Endothelial cell of umbilical vein (primary cell): ENCODE results near the gene SSTR3. TPM values are rescaled to one million over a fixed set of nuclear protein-coding genes. Genes with fewer than 3 reads are reported as not detected.
A peak's percentile ranks its signal among the peaks of the same experiment; 100 is the strongest.

Experiments
- BruUV-seq: library from RNA; stranded (reverse); fragments of 400-500 nt; replicated peaks from 2 replicates; lab custom pipeline; 2021; lab: Mats Ljungman, UMichigan
- CTCF ChIA-PET: fragments of 300-600, 350-600 bp; sonication (Branson Sonifier 250); formaldehyde crosslinking; loops from one replicate; lab custom pipeline; 2021; ENCODE audit warnings: antibody characterized with exemption, inconsistent platforms; lab: Charles Lee
- POLR2A ChIA-PET: fragments of 300-600, 350-600 bp; sonication (Branson Sonifier 250); formaldehyde crosslinking; loops from one replicate; lab custom pipeline; 2021; ENCODE audit warnings: antibody characterized with exemption, inconsistent platforms; lab: Charles Lee
- DNase-seq: peaks from one replicate; pipeline ENCODE4 v3.0.0-alpha.2; 2011; ENCODE audit warnings: low read depth, low spot score
- FAIRE-seq: peaks from 2 replicates; lab custom pipeline; 2011; peaks lifted over from hg19 to GRCh38; lab: Jason Lieb, UNC
- H2AFZ ChIP-seq: 2 replicates; pipeline ENCODE4 v1.6.0; 2012; ENCODE audit warnings: low read depth, low read length, control low read depth, inconsistent platforms
- H3K27ac ChIP-seq: 2 replicates; pipeline ENCODE4 v1.5.1; 2011; ENCODE audit warnings: low read depth, mild to moderate bottlenecking, control low read depth, low read length, moderate library complexity; ENCODE audit not compliant: insufficient read depth
- H3K27me3 ChIP-seq, 2 experiments: 2 replicates each; pipeline versions ENCODE4 v1.6.0 to v1.6.1; 2011; ENCODE audit warnings: low read length in 2 of 2, mixed read lengths in 1 of 2; ENCODE audit not compliant: control insufficient read depth in 2 of 2, insufficient read depth in 2 of 2
- H3K36me3 ChIP-seq, 2 experiments: 2 replicates in 1 of 2; 3 replicates in 1 of 2; pipeline ENCODE4 v1.5.1; 2011; ENCODE audit warnings: low read length in 2 of 2, mild to moderate bottlenecking in 1 of 2, moderate library complexity in 1 of 2; ENCODE audit not compliant: control insufficient read depth in 2 of 2, insufficient read depth in 2 of 2; ENCODE audit errors: extremely low read depth in 1 of 2
- H3K4me1 ChIP-seq: 3 replicates; pipeline ENCODE4 v1.5.1; 2011; ENCODE audit warnings: mild to moderate bottlenecking, low read length; ENCODE audit not compliant: control insufficient read depth, insufficient read depth; ENCODE audit errors: extremely low read depth
- H3K4me2 ChIP-seq: 2 replicates; pipeline ENCODE4 v1.6.1; 2011; ENCODE audit warnings: low read length, control low read depth, mixed read lengths; ENCODE audit not compliant: insufficient read depth
- H3K4me3 ChIP-seq, 3 experiments: fragments of 200-600 bp in 1 of 3; sonication (generic), shearing (Covaris generic) in 1 of 3; replicated peaks in 1 of 3; 2 replicates each; pipeline ENCODE4 v1.5.1; 2011 to 2016; ENCODE audit warnings: control low read depth in 3 of 3, low read length in 3 of 3, mild to moderate bottlenecking in 2 of 3, inconsistent platforms in 1 of 3, low read depth in 1 of 3, moderate library complexity in 1 of 3; ENCODE audit not compliant: insufficient read depth in 1 of 3
- H3K79me2 ChIP-seq: 2 replicates; pipeline ENCODE4 v1.6.0; 2012; ENCODE audit warnings: low read length, inconsistent platforms; ENCODE audit not compliant: control insufficient read depth, insufficient read depth
- H3K9ac ChIP-seq: replicated peaks from 2 replicates; pipeline ENCODE3; 2011; ENCODE audit warnings: low read length, control low read depth; ENCODE audit not compliant: insufficient read depth; ENCODE audit errors: extremely low read depth
- H3K9me1 ChIP-seq: replicated peaks from 3 replicates; pipeline ENCODE4 v1.6.0; 2011; ENCODE audit warnings: mild to moderate bottlenecking, low read length; ENCODE audit not compliant: control insufficient read depth, insufficient read depth; ENCODE audit errors: extremely low read depth
- H3K9me3 ChIP-seq: replicated peaks from 2 replicates; pipeline ENCODE4 v1.5.1; 2012; ENCODE audit warnings: low read length, inconsistent platforms; ENCODE audit not compliant: control insufficient read depth, insufficient read depth
- H4K20me1 ChIP-seq: replicated peaks from 2 replicates; pipeline ENCODE3; 2011; ENCODE audit warnings: mild to moderate bottlenecking, low read length; ENCODE audit not compliant: control insufficient read depth, insufficient read depth; ENCODE audit errors: extremely low read depth
- CTCF ChIP-seq, 2 donors: IDR thresholded peaks; 1 replicate in 1 of 2; 2 replicates in 1 of 2; pipeline ENCODE4 v1.5.1; 2011; ENCODE audit warnings: low read length in 2 of 2, mild to moderate bottlenecking in 2 of 2, moderate library complexity in 2 of 2, control low read depth in 1 of 2, inconsistent platforms in 1 of 2, low read depth in 1 of 2; ENCODE audit not compliant: insufficient read depth in 1 of 2; ENCODE audit errors: extremely low read depth in 1 of 2
- POLR2AphosphoS5 ChIP-seq: IDR thresholded peaks from 2 replicates; pipeline ENCODE4 v1.6.1; 2012; ENCODE audit warnings: low read depth, mild to moderate bottlenecking, control low read depth, low read length, moderate library complexity; ENCODE audit not compliant: insufficient read depth
- dilution Hi-C: fragments of 300-500 bp; cut with MboI; formaldehyde crosslinking; loops from one replicate; pipeline ENCODE4 v1.15.0; 2019; ENCODE audit warnings: low sequenced_read_pairs; ENCODE audit not compliant: extremely low pct_ligation_motif_present
- intact Hi-C: fragments of 100-400 bp; cut with micrococcal nuclease; formaldehyde crosslinking; loops from one replicate; pipeline ENCODE4 v1.10.0; 2022
- polyA plus RNA-seq, 4 experiments: library from polyadenylated mRNA; depleted of rRNA in 3 of 4; stranded (reverse) in 3 of 4; unstranded in 1 of 4; fragments of >200 nt; gene quantifications; 2 replicates each; pipeline versions ENCODE4 v1.2.1 to v1.2.3, GENCODE V29; 2011 to 2012; ENCODE audit warnings: missing spikeins in 1 of 4
- total RNA-seq: library from RNA; stranded (reverse); gene quantifications from 2 replicates; pipeline ENCODE4 v1.2.3, GENCODE V29; 2021

The SSTR3 gene
- total and polyA plus RNA-seq, 2 donors (not counting 3 experiments of a cell fraction or from before 2014, with no cell fraction given) = not detected

- Histone ChIP-seq H3K36me3 (no peaks in the 10 kb centered on the region), H3K9ac (peak overlapping the region; percentile 80), H3K79me2 (no peaks in the 10 kb centered on the region), H3K4me1 (peaks cover 28% of the 10 kb centered on the region), H3K27ac (peak overlapping the region; percentile 71), H3K4me2 (peak overlapping the region; percentile 89), H3K27me3 (no peaks in the 10 kb centered on the region), H3K4me3 (peak overlapping the region; percentile 39 to 56 (median 52)), H4K20me1 (no peaks in the 10 kb centered on the region), H3K9me3 (no peaks in the 10 kb centered on the region), H3K9me1 (no peaks in the 10 kb centered on the region), H2AFZ (peak overlapping the region; percentile 87)
- CTCF ChIA-PET = interaction anchor here (0.6 to 5.1 kb wide), 44 partner anchors 10 to 692 kb away, joined by 3 to 69 read pairs (median 5); partner anchors contain the start of genes C1QTNF6, FOXRED2, IFT27 and KCTD17
- DNase-seq (peak; percentile 71), FAIRE-seq (no peak)
- intact Hi-C loops = loop anchor here (1.0 to 2.0 kb wide), 8 partner anchors 9 to 416 kb away; no protein-coding TSS in a partner anchor
- POLR2A ChIA-PET = no interaction called here
- TF ChIP-seq POLR2AphosphoS5 = no peak
- peak; percentile 67 to 90 for TF ChIP-seq CTCF (IDR thresholded peaks at IDR 0.05; ENCODE audit: extremely low read depth in 1 of 2, insufficient read depth in 1 of 2, low read depth in 1 of 2, low read length in 2 of 2)
- dilution Hi-C loops = no loop called here
- BruUV-seq = no TSS peak
Measured at GRCh38 chr22:37198258-37199102, 13.8 kb downstream of the SSTR3 start.
